ENCODE data around the gene BTG1. TPM values are rescaled to one million over a fixed set of nuclear protein-coding genes. Genes with fewer than 3 reads are reported as not detected.
"Not testable (repeated sequence)": the region's sequence is repeated elsewhere in the genome, so short reads cannot be mapped to it uniquely, and the experiment has no call there.

The BTG1 gene
- total RNA-seq, 1 donor from 2014 or later: 55.0 TPM

DNA sequence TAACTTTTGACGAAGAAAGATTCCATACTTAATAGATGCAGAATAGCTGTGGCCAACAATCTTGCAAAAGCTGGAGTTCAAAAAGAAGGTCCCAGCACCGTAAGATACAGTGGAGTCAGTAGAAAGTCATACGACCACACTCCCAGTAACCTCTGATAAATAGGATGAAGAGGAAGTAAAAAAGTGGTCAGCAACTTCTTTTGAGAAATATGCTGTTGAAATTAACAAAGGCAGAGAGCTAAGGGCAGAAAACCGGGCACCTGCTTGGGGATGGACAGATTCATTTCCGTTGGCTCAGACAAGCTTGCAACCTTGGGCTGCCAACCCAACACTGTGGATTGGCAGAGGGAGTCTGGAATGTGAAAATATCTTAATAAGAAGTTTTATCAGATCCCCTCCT lies 40.0 kb downstream of the BTG1 start:
- DNase-seq (ENCODE audit: low spot score) (no peak), ATAC-seq (no peak)

GRCh38 chr12:92105110-92105509 lies 40.5 kb downstream of the BTG1 start:
- no peak for ATAC-seq
- no peak for DNase-seq (ENCODE audit: low spot score)

DNA sequence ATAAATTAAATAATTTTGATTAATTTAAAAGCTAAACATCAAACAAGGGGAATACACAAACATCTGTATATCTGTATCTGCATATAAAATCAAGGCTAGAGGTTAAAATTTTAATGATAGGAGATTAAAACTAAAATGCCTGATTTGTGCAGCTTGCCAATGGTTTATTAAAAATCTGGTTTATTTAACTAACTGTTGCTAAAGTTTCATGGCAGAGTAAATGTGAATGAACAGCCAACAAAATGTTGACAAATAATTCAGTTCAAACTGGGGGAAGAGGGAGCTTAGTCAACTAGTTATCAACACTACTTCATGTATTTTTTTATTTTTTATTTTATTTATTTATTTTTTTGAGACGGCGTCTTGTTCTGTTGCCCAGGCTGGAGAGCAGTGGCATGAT lies 43.0 kb downstream of the BTG1 start:
- DNase-seq (ENCODE audit: low spot score) (no peak), ATAC-seq (no peak)

- ATAC-seq (peak; percentile 79), DNase-seq (ENCODE audit: low spot score) (peak; percentile 62)
Observed at GRCh38 chr12:92098594-92099380, 46.9 kb downstream of the BTG1 start.

DNA sequence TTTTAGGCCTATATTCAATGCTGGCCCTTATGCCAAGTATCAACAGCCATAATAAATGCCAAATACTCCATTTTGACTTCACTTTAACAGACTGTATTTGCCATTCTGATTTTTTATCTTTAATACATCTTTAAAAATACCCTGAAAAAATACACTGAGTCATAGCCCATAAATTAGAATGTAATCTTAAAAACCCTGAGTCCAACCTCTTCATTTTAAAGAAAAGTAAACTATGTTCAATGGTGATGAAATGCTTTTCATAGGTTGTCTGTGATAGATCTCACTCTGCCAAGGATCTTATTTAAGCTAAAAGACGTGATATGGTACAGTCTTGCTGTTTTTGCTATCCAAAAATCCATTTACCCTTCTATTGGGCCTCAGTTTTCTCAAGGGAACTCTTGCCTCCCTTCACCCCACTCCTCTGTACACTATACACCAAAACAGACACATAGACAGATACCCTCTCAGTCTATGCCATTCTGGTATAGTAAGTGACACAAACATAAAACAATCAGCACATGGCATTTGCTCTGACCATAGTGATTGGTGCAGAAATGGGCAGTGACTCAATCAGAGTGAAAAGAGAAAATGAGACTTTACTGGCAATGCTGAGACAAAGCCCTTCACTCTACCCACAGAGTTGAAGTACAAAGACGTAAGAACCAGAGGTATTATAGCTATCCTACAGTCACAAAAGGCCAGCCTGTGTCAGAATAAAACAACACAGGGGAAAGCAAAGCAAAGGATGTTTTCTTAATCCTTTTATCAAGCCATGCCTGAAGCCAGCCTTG lies 49.1 kb downstream of the BTG1 start:
- ATAC-seq (no peak), DNase-seq (ENCODE audit: low spot score) (no peak)

- DNase-seq (ENCODE audit: low spot score): no peak
- ATAC-seq: peak; percentile 73
Observed at GRCh38 chr12:92094751-92095161, 50.9 kb downstream of the BTG1 start.

GRCh38 chr12:92094301-92094700 lies 51.3 kb downstream of the BTG1 start:
- DNase-seq (ENCODE audit: low spot score); ATAC-seq: not testable (repeated sequence)
